Ishikawa (cell line): Measurements from ENCODE around the gene PHRF1.

ENCODE experiments used
- CEBPB ChIP-seq: IDR thresholded peaks from 2 replicates; pipeline ENCODE4 v1.6.1; 2012
- CREB1 ChIP-seq: IDR thresholded peaks from 2 replicates; pipeline ENCODE4 v1.6.1; 2012; ENCODE audit warnings: low read depth
- EGR1 ChIP-seq: IDR thresholded peaks from 2 replicates; pipeline ENCODE4 v1.6.1; 2012
- EP300 ChIP-seq: IDR thresholded peaks from 2 replicates; pipeline ENCODE4 v1.6.1; 2012; ENCODE audit warnings: borderline replicate concordance
- FOXM1 ChIP-seq: IDR thresholded peaks from 2 replicates; pipeline ENCODE4 v1.6.1; 2012; ENCODE audit warnings: low read depth, borderline replicate concordance
- NFIC ChIP-seq: IDR thresholded peaks from 2 replicates; pipeline ENCODE4 v1.6.1; 2012
- RAD21 ChIP-seq: IDR thresholded peaks from 2 replicates; pipeline ENCODE4 v1.6.1; 2012; ENCODE audit warnings: low read depth
- TAF1 ChIP-seq: IDR thresholded peaks from 2 replicates; pipeline ENCODE4 v1.6.1; 2012; ENCODE audit warnings: low read depth, mild to moderate bottlenecking
- TCF12 ChIP-seq: IDR thresholded peaks from 2 replicates; pipeline ENCODE4 v1.6.1; 2012; ENCODE audit warnings: low read depth
- TEAD4 ChIP-seq: IDR thresholded peaks from 2 replicates; pipeline ENCODE4 v1.6.1; 2012
- YY1 ChIP-seq: IDR thresholded peaks from 2 replicates; pipeline ENCODE4 v1.6.1; 2012; ENCODE audit warnings: low read depth
- ZBTB7A ChIP-seq: IDR thresholded peaks from 2 replicates; pipeline ENCODE4 v1.6.1; 2012; ENCODE audit warnings: low read depth
- TF ChIP-seq, protein P1 (sequence below): IDR thresholded peaks from 2 replicates; pipeline ENCODE4 v1.6.1; 2012; ENCODE audit warnings: low read depth, mild to moderate bottlenecking
- TF ChIP-seq, protein P2 (sequence below): IDR thresholded peaks from 2 replicates; pipeline ENCODE4 v1.6.1; 2012
- TF ChIP-seq, protein P3 (sequence below): IDR thresholded peaks from 2 replicates; pipeline ENCODE4 v1.6.1; 2012

PHRF1 gene

DNA sequence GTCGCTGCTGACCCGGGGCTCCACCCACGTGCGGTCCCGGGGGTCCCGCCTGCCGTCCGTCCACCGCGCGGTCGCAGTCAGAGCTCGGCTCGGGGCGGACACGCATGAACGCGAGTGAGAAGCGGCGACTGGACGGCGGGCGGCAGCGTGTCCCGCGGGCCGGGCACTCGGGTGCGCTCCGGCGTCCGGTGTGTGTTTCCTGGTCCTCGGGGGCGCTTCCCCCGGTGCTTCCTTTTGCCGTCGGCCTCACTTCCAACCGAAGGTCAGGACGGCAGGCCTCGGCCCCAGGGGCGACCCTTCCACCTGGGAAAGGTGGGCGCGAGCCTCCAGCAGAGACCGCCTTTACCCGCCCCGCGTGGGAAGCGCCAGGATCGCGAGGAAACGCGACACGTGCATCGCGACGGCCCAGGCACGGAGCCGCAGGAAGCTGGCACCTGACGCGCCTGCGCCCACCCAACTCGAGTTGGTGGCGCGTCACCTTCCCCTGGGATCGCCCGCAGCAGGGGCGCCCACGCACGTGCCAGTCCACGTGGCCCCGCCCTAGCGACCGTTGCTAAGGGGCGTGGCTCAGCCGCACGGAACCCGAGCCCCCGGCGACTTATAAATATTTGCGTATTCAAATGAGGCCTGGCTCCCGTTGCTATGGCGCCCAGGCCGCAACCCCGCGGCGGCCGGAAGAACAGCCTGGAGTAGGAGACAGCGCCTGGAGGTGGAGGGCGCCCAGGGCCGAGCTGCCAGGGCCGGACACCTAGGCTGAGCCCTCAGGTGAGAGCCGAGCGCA is 39.2 kb upstream of the PHRF1 start, which contains the start of gene LRRC56:
Gene LRRC56, plus strand, starts transcription at position 687 of the 781 bp plus-strand sequence. CDS start 3,158 bp downstream, outside the sequence.
- TF ChIP-seq CREB1 (no peak), TCF12 (peak; percentile 52; the same call in 1 of the 2 replicates), EGR1 (peak; percentile 96), TEAD4 (peak; percentile 34), RAD21 (no peak; the same call in 1 of the 2 replicates), CEBPB (no peak), FOXM1 (peak; percentile 62; the same call in 1 of the 2 replicates), ZBTB7A (peak; percentile 56; the same call in 1 of the 2 replicates), NFIC (peak; percentile 33; the same call in 1 of the 2 replicates), TAF1 (peak; percentile 54; the same call in 1 of the 2 replicates), YY1 (no peak), EP300 (peak; percentile 43; the same call in 1 of the 2 replicates)
- TF ChIP-seq, protein P1, sequence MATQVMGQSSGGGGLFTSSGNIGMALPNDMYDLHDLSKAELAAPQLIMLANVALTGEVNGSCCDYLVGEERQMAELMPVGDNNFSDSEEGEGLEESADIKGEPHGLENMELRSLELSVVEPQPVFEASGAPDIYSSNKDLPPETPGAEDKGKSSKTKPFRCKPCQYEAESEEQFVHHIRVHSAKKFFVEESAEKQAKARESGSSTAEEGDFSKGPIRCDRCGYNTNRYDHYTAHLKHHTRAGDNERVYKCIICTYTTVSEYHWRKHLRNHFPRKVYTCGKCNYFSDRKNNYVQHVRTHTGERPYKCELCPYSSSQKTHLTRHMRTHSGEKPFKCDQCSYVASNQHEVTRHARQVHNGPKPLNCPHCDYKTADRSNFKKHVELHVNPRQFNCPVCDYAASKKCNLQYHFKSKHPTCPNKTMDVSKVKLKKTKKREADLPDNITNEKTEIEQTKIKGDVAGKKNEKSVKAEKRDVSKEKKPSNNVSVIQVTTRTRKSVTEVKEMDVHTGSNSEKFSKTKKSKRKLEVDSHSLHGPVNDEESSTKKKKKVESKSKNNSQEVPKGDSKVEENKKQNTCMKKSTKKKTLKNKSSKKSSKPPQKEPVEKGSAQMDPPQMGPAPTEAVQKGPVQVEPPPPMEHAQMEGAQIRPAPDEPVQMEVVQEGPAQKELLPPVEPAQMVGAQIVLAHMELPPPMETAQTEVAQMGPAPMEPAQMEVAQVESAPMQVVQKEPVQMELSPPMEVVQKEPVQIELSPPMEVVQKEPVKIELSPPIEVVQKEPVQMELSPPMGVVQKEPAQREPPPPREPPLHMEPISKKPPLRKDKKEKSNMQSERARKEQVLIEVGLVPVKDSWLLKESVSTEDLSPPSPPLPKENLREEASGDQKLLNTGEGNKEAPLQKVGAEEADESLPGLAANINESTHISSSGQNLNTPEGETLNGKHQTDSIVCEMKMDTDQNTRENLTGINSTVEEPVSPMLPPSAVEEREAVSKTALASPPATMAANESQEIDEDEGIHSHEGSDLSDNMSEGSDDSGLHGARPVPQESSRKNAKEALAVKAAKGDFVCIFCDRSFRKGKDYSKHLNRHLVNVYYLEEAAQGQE, result no peak
- TF ChIP-seq, protein P2, sequence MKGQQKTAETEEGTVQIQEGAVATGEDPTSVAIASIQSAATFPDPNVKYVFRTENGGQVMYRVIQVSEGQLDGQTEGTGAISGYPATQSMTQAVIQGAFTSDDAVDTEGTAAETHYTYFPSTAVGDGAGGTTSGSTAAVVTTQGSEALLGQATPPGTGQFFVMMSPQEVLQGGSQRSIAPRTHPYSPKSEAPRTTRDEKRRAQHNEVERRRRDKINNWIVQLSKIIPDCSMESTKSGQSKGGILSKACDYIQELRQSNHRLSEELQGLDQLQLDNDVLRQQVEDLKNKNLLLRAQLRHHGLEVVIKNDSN, result peak; percentile 94
- TF ChIP-seq, protein P3, sequence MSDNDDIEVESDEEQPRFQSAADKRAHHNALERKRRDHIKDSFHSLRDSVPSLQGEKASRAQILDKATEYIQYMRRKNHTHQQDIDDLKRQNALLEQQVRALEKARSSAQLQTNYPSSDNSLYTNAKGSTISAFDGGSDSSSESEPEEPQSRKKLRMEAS, result peak; percentile 98

DNA sequence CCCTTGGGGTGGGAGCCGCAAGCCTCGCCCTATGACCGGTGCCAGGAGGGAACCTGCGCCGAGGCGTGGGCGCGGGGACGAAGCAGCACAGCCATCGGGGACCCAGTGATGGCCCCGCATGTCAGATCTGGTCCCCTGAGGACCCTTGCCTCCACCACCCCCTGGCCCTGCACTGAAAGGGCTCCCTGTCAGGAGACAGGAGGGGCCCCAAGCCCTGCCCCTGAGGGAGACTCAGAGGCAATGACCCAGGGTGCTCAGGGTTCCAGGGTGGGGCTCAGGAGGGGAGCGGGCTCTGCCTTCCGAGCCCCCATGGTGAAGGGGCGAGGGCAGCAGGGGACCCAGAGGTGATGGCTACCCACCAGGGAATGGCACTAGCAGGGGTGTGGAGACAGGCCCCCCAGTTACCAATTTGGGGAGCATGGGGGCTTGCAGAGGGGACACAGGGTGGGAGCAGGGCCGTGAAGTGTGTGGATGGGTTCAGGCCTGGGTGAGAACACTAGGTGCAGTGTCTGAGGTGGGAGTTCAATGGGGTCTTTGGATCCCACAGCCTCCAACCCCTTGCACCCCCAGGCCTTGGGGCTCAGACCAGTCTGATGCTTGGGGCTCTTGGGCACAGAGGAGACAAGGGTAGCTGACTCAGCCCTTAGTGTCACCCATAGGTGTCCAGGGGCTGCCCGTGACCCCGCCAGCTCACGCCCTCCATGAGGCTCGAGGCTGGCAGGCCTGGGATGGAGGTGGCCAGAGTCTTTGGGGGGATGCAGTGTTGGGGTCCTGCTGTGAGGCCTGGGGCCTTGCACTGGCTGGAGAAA is 38.4 kb upstream of the PHRF1 start:
- TF ChIP-seq TEAD4 (no peak), ZBTB7A (0 out of 2 replicates have a peak, but pooled peaks have one; percentile 52)

DNA sequence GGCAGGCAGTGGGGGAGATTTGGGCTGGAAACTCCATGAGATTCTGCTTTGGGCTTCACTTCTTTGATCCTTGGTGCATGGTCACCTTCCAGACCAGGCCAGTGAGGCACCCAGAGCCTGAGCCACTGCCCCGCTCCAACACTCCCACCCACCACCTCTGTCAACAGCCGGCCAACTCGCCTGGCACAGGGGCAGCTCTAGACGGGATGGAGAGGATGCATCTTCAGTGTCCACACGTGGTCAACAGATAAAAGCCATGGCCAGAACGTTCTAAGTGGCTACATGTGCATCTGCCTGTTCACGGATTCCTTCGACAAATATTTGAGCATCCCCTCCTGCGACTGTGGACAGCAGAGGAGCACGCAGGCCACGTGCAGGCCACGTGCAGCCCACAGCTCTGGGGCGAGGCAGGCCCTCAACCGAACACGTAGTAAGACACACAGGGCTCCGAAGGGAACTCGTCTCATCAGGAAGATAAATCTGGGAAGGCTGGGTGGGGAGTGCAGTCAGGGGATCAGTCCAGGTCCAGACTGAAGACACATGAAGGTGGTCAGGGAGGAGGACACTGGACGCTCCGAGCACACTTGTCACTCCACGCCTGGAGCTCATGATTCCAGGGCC is 37.7 kb upstream of the PHRF1 start:
- no peak for TF ChIP-seq EP300
- TF ChIP-seq TCF12, result no peak
- no peak for TF ChIP-seq RAD21
- TF ChIP-seq TAF1, result no peak
- no peak for TF ChIP-seq ZBTB7A
- no peak for TF ChIP-seq CEBPB

DNA sequence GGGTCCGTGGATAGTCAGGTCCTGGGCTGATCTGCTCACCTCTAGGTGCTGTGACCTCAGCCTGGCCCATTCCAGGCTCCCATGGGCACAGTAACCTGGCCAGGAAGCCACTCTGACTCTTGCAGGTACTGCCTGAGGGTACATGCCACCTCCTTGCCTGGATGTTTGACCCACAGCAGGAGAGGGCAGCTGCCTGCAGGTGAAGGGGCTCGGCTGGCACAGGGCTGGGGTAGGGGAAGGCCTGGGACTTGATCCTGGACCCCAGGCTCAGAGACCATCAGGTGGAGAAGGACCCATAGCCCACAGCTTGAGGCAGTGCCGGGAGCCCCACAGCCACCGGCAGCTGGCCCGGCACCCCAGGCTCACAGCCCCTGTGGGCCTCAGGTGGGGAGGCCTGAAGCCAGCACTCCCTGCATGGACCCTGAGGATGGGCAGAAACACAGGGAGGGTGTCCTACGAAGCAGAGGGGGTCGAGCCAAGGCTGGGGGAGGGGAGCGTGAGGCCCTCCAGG is 36.2 kb upstream of the PHRF1 start:
- TF ChIP-seq NFIC (no peak), RAD21 (no peak), FOXM1 (no peak), EGR1 (no peak), CEBPB (no peak), ZBTB7A (no peak), EP300 (no peak), CREB1 (no peak), TEAD4 (no peak), YY1 (no peak), TAF1 (no peak), TCF12 (no peak)
- TF ChIP-seq, protein P1, result no peak
- TF ChIP-seq, protein P2, result no peak
- TF ChIP-seq, protein P3, result no peak
